ENCODE measurements around the gene DDAH1. TPM values are rescaled to one million over a fixed set of nuclear protein-coding genes. Genes with fewer than 3 reads are reported as not detected.
A peak's percentile ranks its signal among the peaks of the same experiment; 100 is the strongest.

DDAH1 gene
- total RNA-seq, 1 experiment from 2014 or later = 36.3 TPM

DNA sequence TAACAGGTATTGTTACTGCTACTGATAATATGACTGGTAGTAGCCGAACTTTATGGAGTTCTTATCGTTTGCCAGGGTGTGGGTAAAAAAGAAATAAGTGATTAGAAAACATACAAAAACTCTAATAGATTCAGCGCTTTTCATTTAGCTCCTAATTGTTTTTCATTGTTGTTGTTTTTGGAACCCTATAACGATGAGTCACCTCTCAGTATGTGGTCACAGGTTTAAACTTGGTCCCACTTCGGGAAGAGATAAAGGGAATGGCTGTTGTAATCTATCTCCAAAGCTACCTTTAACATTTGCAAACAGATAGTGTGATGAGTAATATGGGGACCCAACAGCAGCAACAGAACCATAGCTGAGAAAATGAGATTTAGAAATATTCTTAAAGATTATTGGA is 125.9 kb downstream of the DDAH1 start:
- Histone ChIP-seq H3K23ac (ENCODE audit: insufficient read length, low read depth, low read length) (no peak overlapping the region), H2BK120ac (ENCODE audit: low read depth, low read length, poor library complexity, severe bottlenecking) (no peak overlapping the region), H3K27ac (ENCODE audit: insufficient read length, low read depth, low read length) (no peak overlapping the region), H4K91ac (ENCODE audit: insufficient read length, low read depth, low read length) (no peak overlapping the region), H3T11ph (ENCODE audit: low read length) (no peak overlapping the region), H2BK5ac (ENCODE audit: insufficient read length, low read length) (no peak overlapping the region), H3K4ac (ENCODE audit: low read depth, low read length) (no peak overlapping the region), H3K9me3 (ENCODE audit: control insufficient read depth, low read depth, low read length) (no peaks in the 10 kb centered on the region), H2AFZ (ENCODE audit: low read length) (no peak overlapping the region), H2BK12ac (ENCODE audit: insufficient read length, low read depth, low read length) (no peak overlapping the region), H2AK5ac (ENCODE audit: insufficient read length, low read length) (no peak overlapping the region), H3K4me1 (ENCODE audit: insufficient read depth, low read length) (peaks cover 9% of the 10 kb centered on the region; the same call in 1 of the 2 replicates), H3K79me1 (ENCODE audit: insufficient read depth, low read depth, low read length, poor library complexity, severe bottlenecking) (no peaks in the 10 kb centered on the region), H3K14ac (ENCODE audit: insufficient read depth, low read length) (no peak overlapping the region), H3K4me2 (ENCODE audit: insufficient read depth, insufficient read length, low read length) (no peak overlapping the region), H3K27me3 (ENCODE audit: insufficient read depth, low read length) (no peaks in the 10 kb centered on the region), H2BK20ac (ENCODE audit: low read depth, low read length, poor library complexity, severe bottlenecking) (no peak overlapping the region), H3K79me2 (ENCODE audit: insufficient read depth, low read length) (peaks cover 2% of the 10 kb centered on the region; the same call in 1 of the 2 replicates), H4K8ac (replicated peaks; ENCODE audit: insufficient read length, low read depth, low read length) (no peak overlapping the region), H3K23me2 (ENCODE audit: insufficient read length, low read depth, low read length, poor library complexity, severe bottlenecking) (no peaks in the 10 kb centered on the region), H2BK15ac (ENCODE audit: low read depth, low read length) (no peak overlapping the region), H3K56ac (ENCODE audit: insufficient read length, low read depth, low read length) (no peak overlapping the region), H4K5ac (ENCODE audit: insufficient read length, low read depth, low read length) (no peak overlapping the region), H4K20me1 (ENCODE audit: control insufficient read depth, insufficient read depth, insufficient read length) (no peaks in the 10 kb centered on the region), H3K18ac (ENCODE audit: insufficient read length, low read depth, low read length) (no peak overlapping the region), H3K9ac (ENCODE audit: extremely low read depth, insufficient read length, low read length) (no peak overlapping the region)
- Mint-ChIP-seq H3K36me3 (ENCODE audit: insufficient read depth in 1 of 3, low read depth in 3 of 3) (peaks cover 0 to 6% (median 0%) of the 10 kb centered on the region in 3 experiments; a peak in 3 of 7 replicates), H3K9me3 (peaks cover 0 to 1% of the 10 kb centered on the region in 2 experiments; a peak in 2 of 5 replicates), H3K4me1 (peaks cover 29 to 37% of the 10 kb centered on the region in 2 experiments), H3K27ac (0 out of 7 replicates have a peak overlapping the region, but pooled peaks of 1 of the 3 experiments have one; percentile 1), H3K4me3 (no peak overlapping the region), H3K27me3 (ENCODE audit: low read depth) (no peaks in the 10 kb centered on the region)
- TF ChIP-seq, protein P1, sequence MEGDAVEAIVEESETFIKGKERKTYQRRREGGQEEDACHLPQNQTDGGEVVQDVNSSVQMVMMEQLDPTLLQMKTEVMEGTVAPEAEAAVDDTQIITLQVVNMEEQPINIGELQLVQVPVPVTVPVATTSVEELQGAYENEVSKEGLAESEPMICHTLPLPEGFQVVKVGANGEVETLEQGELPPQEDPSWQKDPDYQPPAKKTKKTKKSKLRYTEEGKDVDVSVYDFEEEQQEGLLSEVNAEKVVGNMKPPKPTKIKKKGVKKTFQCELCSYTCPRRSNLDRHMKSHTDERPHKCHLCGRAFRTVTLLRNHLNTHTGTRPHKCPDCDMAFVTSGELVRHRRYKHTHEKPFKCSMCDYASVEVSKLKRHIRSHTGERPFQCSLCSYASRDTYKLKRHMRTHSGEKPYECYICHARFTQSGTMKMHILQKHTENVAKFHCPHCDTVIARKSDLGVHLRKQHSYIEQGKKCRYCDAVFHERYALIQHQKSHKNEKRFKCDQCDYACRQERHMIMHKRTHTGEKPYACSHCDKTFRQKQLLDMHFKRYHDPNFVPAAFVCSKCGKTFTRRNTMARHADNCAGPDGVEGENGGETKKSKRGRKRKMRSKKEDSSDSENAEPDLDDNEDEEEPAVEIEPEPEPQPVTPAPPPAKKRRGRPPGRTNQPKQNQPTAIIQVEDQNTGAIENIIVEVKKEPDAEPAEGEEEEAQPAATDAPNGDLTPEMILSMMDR (conservative IDR thresholded peaks at IDR 0.05) = no peak
- WGBS (ENCODE audit: extremely low coverage, insufficient read length, low lambda C conversion rate) = no CpG with 5 or more reads among the region's 5 CpGs
- no peak for DNase-seq

All from H9 (cell line).